SK-N-SH treated with all-trans-retinoic acid at 6 μM for 48 hours (cell line): ENCODE measurements around the gene DENND1B.

Source experiments
- ATAC-seq: fragments of 200-7000 bp; cut with Tn5 transposase; 3 replicates; pipeline ENCODE4 v1.9.1; 2020; ENCODE audit warnings: mild to moderate bottlenecking, moderate library complexity
- ARNTL ChIP-seq: fragments of 450-650 bp; formaldehyde crosslinking; IDR thresholded peaks from 2 replicates; pipeline ENCODE4 v1.5.0; 2020; ENCODE audit warnings: low read depth, mild to moderate bottlenecking, moderate library complexity, borderline replicate concordance
- BACH2 ChIP-seq: fragments of 250-450 bp; sonication (Bioruptor Pico); IDR thresholded peaks from 2 replicates; pipeline ENCODE4 v1.9.0; 2021; ENCODE audit warnings: mild to moderate bottlenecking, borderline replicate concordance
- ESRRG ChIP-seq: fragments of 250-450 bp; sonication (Bioruptor Pico); IDR thresholded peaks from 2 replicates; pipeline ENCODE4 v1.6.1; 2021; ENCODE audit warnings: mild to moderate bottlenecking
- GLIS3 ChIP-seq: fragments of 250-450 bp; sonication (Bioruptor Pico); IDR thresholded peaks from 2 replicates; pipeline ENCODE4 v1.5.0; 2020; ENCODE audit warnings: mild to moderate bottlenecking, moderate library complexity
- ISL1 ChIP-seq: fragments of 250-450 bp; sonication (Bioruptor Pico); IDR thresholded peaks from 2 replicates; pipeline ENCODE4 v2.1.2; 2022; ENCODE audit warnings: mild to moderate bottlenecking, moderate library complexity
- OSR1 ChIP-seq: fragments of 250-450 bp; sonication (Bioruptor Pico); IDR thresholded peaks from 2 replicates; pipeline ENCODE4 v1.8.0; 2022; ENCODE audit warnings: moderate library complexity, mild to moderate bottlenecking, inconsistent platforms
- PATZ1 ChIP-seq: fragments of 250-450 bp; sonication (Bioruptor Pico); IDR thresholded peaks from 2 replicates; pipeline ENCODE4 v1.8.0; 2020; ENCODE audit warnings: mild to moderate bottlenecking, moderate library complexity, borderline replicate concordance
- PPARA ChIP-seq: fragments of 250-450 bp; sonication (Bioruptor Pico); IDR thresholded peaks from 2 replicates; pipeline ENCODE4 v1.5.0; 2020; ENCODE audit warnings: mild to moderate bottlenecking, borderline replicate concordance
- RARB ChIP-seq: fragments of 250-450 bp; sonication (Bioruptor Pico); IDR thresholded peaks from 2 replicates; pipeline ENCODE4 v1.8.0; 2021; ENCODE audit warnings: mild to moderate bottlenecking, moderate library complexity
- ZC3H10 ChIP-seq: fragments of 250-450 bp; sonication (Bioruptor Pico); IDR thresholded peaks from 2 replicates; pipeline ENCODE4 v1.5.1; 2021; ENCODE audit warnings: mild to moderate bottlenecking, moderate library complexity
- ZFP3 ChIP-seq: fragments of 250-450 bp; sonication (Bioruptor Pico); IDR thresholded peaks from 2 replicates; pipeline ENCODE4 v1.5.0; 2020; ENCODE audit warnings: mild to moderate bottlenecking, moderate library complexity
- ZFP30 ChIP-seq: fragments of 450-650 bp; formaldehyde crosslinking; IDR thresholded peaks from 2 replicates; pipeline ENCODE4 v1.5.0; 2022; ENCODE audit warnings: mild to moderate bottlenecking, moderate library complexity
- ZNF565 ChIP-seq: fragments of 450-650 bp; formaldehyde crosslinking; conservative IDR thresholded peaks from 2 replicates; pipeline ENCODE4 v1.5.0; 2020; ENCODE audit warnings: low read depth, mild to moderate bottlenecking, moderate library complexity
- TF ChIP-seq, protein P1 (sequence below): fragments of 250-450 bp; sonication (Bioruptor Pico); IDR thresholded peaks from 2 replicates; pipeline ENCODE4 v1.5.0; 2020; ENCODE audit warnings: mild to moderate bottlenecking, moderate library complexity
- TF ChIP-seq, protein P2 (sequence below): fragments of 250-450 bp; sonication (Bioruptor Pico); IDR thresholded peaks from 2 replicates; pipeline ENCODE4 v1.8.0; 2021; ENCODE audit warnings: low read depth, mild to moderate bottlenecking, moderate library complexity, borderline replicate concordance
- TF ChIP-seq, protein P3 (sequence below): fragments of 250-450 bp; sonication (Bioruptor Pico); IDR thresholded peaks from 2 replicates; pipeline ENCODE4 v1.5.1; 2020; ENCODE audit warnings: low read depth, mild to moderate bottlenecking, moderate library complexity

The DENND1B gene

DNA sequence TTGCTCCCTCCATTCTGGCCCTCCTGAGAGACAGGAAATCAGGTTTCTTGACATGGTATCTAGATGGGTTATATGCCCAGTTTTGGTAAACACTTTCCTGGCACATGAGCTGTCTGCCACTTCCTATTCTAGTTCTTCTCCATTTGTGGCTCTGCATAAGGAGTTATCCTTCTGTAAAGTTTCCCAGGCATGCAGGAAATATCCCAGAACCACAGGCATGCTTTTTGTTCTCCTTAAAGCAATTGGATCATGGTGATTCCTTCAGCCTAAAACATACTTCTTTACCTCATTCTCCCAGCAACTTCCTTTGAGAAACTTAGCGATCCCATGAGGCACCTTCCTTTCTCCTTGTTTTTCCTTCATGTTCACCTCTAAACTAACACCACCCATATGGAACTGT, 307.4 kb downstream of the DENND1B start:
- ATAC-seq, result peak; percentile 66
- TF ChIP-seq ZFP30 (CRISPR knock-in tag) (no peak), ZC3H10 (CRISPR knock-in tag) (peak; percentile 45; the same call in 1 of the 2 replicates)

DNA sequence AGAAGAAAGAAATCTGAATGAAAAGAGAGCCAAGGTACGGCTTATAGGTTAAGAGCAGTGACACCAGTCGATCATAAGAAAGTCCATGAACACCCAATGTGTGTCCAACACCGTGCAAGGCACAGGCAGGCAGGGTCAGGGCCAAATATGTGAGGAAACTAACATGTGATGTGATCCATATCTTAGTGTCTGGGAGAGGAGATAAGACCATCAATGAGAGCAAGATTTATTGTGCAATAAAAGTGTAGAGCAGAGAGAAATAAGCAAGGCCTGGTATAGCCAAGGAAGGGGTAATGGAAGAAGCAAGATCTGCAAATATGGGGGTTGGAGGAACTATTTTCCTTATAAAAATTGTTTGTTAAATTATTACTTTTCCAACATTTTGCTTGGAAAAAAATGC, 308.5 kb downstream of the DENND1B start:
- TF ChIP-seq, protein P1, sequence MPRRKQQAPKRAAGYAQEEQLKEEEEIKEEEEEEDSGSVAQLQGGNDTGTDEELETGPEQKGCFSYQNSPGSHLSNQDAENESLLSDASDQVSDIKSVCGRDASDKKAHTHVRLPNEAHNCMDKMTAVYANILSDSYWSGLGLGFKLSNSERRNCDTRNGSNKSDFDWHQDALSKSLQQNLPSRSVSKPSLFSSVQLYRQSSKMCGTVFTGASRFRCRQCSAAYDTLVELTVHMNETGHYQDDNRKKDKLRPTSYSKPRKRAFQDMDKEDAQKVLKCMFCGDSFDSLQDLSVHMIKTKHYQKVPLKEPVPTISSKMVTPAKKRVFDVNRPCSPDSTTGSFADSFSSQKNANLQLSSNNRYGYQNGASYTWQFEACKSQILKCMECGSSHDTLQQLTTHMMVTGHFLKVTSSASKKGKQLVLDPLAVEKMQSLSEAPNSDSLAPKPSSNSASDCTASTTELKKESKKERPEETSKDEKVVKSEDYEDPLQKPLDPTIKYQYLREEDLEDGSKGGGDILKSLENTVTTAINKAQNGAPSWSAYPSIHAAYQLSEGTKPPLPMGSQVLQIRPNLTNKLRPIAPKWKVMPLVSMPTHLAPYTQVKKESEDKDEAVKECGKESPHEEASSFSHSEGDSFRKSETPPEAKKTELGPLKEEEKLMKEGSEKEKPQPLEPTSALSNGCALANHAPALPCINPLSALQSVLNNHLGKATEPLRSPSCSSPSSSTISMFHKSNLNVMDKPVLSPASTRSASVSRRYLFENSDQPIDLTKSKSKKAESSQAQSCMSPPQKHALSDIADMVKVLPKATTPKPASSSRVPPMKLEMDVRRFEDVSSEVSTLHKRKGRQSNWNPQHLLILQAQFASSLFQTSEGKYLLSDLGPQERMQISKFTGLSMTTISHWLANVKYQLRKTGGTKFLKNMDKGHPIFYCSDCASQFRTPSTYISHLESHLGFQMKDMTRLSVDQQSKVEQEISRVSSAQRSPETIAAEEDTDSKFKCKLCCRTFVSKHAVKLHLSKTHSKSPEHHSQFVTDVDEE, result no peak
- TF ChIP-seq ISL1 (CRISPR knock-in tag), result no peak
- TF ChIP-seq ARNTL (CRISPR knock-in tag), result no peak
- TF ChIP-seq, protein P2, sequence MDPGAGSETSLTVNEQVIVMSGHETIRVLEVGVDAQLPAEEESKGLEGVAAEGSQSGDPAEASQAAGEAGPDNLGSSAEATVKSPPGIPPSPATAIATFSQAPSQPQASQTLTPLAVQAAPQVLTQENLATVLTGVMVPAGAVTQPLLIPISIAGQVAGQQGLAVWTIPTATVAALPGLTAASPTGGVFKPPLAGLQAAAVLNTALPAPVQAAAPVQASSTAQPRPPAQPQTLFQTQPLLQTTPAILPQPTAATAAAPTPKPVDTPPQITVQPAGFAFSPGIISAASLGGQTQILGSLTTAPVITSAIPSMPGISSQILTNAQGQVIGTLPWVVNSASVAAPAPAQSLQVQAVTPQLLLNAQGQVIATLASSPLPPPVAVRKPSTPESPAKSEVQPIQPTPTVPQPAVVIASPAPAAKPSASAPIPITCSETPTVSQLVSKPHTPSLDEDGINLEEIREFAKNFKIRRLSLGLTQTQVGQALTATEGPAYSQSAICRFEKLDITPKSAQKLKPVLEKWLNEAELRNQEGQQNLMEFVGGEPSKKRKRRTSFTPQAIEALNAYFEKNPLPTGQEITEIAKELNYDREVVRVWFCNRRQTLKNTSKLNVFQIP (CRISPR knock-in tag), result no peak
- no peak for TF ChIP-seq ZC3H10 (CRISPR knock-in tag)
- no peak for TF ChIP-seq BACH2 (CRISPR knock-in tag)
- TF ChIP-seq OSR1, result no peak
- TF ChIP-seq, all 23 proteins: peak for 0
- ATAC-seq, result no peak

- ATAC-seq, result no peak
- TF ChIP-seq ESRRG (CRISPR knock-in tag), result no peak
- no peak for TF ChIP-seq ARNTL (CRISPR knock-in tag)
- TF ChIP-seq RARB, result no peak
- TF ChIP-seq ISL1 (CRISPR knock-in tag), result no peak
- TF ChIP-seq, protein P3, sequence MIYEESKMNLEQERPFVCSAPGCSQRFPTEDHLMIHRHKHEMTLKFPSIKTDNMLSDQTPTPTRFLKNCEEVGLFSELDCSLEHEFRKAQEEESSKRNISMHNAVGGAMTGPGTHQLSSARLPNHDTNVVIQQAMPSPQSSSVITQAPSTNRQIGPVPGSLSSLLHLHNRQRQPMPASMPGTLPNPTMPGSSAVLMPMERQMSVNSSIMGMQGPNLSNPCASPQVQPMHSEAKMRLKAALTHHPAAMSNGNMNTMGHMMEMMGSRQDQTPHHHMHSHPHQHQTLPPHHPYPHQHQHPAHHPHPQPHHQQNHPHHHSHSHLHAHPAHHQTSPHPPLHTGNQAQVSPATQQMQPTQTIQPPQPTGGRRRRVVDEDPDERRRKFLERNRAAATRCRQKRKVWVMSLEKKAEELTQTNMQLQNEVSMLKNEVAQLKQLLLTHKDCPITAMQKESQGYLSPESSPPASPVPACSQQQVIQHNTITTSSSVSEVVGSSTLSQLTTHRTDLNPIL, result no peak
- TF ChIP-seq, protein P2 (CRISPR knock-in tag), result no peak
- TF ChIP-seq ZFP3 (CRISPR knock-in tag), result no peak
- no peak for TF ChIP-seq PATZ1 (CRISPR knock-in tag)
- no peak for TF ChIP-seq ZC3H10 (CRISPR knock-in tag)
- TF ChIP-seq GLIS3 (CRISPR knock-in tag), result no peak
These were observed 309.6 kb downstream of the DENND1B start for GRCh38 chr1:197465528-197466327.

- no peak for ATAC-seq
- no peak for TF ChIP-seq ESRRG (CRISPR knock-in tag)
- no peak for TF ChIP-seq PATZ1 (CRISPR knock-in tag)
- no peak for TF ChIP-seq ARNTL (CRISPR knock-in tag)
- no peak for TF ChIP-seq ZFP30 (CRISPR knock-in tag)
- no peak for TF ChIP-seq PPARA
- TF ChIP-seq ZFP3 (CRISPR knock-in tag), result no peak
- no peak for TF ChIP-seq OSR1
- TF ChIP-seq, protein P2 (CRISPR knock-in tag), result no peak
- TF ChIP-seq, protein P3, result no peak
- no peak for TF ChIP-seq BACH2 (CRISPR knock-in tag)
- TF ChIP-seq ZC3H10 (CRISPR knock-in tag), result no peak
- TF ChIP-seq ZNF565 (CRISPR knock-in tag), result no peak
- no peak for TF ChIP-seq GLIS3 (CRISPR knock-in tag)
- TF ChIP-seq ISL1 (CRISPR knock-in tag), result no peak
These were observed 311.2 kb downstream of the DENND1B start for GRCh38 chr1:197464044-197464443.
